ENCODE results near the gene AADACL2.

AADACL2 gene

GRCh38 chr3:151697496-151697895, 36.2 kb upstream of the AADACL2 start:
- no peak overlapping the region for H3K27ac ChIP-seq
- ChIA-PET POLR2A (ENCODE audit: low non-redundant PET) (no interaction called here), CTCF (no interaction called here)
- TF ChIP-seq, protein P1, sequence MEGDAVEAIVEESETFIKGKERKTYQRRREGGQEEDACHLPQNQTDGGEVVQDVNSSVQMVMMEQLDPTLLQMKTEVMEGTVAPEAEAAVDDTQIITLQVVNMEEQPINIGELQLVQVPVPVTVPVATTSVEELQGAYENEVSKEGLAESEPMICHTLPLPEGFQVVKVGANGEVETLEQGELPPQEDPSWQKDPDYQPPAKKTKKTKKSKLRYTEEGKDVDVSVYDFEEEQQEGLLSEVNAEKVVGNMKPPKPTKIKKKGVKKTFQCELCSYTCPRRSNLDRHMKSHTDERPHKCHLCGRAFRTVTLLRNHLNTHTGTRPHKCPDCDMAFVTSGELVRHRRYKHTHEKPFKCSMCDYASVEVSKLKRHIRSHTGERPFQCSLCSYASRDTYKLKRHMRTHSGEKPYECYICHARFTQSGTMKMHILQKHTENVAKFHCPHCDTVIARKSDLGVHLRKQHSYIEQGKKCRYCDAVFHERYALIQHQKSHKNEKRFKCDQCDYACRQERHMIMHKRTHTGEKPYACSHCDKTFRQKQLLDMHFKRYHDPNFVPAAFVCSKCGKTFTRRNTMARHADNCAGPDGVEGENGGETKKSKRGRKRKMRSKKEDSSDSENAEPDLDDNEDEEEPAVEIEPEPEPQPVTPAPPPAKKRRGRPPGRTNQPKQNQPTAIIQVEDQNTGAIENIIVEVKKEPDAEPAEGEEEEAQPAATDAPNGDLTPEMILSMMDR (conservative IDR thresholded peaks at IDR 0.05; ENCODE audit: low read depth), result no peak
- DNase-seq (ENCODE audit: low spot score), result no peak

DNA sequence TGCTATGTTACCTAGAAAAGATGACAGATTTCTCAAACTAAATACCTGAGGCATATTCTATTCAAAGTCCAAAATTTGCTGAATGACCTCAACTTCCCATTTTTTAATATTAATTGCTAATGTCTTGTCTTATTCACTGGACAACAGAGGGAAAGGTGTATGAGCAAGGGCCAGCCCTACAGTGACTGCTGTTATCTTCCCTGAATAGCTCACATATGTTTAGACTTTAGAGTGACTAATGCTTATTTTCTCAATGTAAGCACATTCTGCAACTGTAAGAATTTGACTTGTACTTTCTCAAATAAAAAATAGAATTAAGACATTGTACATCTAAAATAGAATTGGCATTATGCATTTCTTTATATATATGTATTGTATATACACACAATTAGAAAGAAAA, 26.5 kb upstream of the AADACL2 start:
- no peak overlapping the region for H3K27ac ChIP-seq
- POLR2A ChIA-PET (ENCODE audit: low non-redundant PET), result no interaction called here
- TF ChIP-seq, protein P1 (conservative IDR thresholded peaks at IDR 0.05; ENCODE audit: low read depth), result no peak
- no peak for DNase-seq (ENCODE audit: low spot score)
- CTCF ChIA-PET, result no interaction called here

- POLR2A ChIA-PET (ENCODE audit: low non-redundant PET), result no interaction called here
- DNase-seq (ENCODE audit: low spot score), result no peak
- H3K27ac ChIP-seq, result no peak overlapping the region
- CTCF ChIA-PET, result interaction anchor here (0.6 to 1.0 kb wide), 2 partner anchors 13 to 719 kb away, joined by 3 to 8 read pairs; no protein-coding TSS in a partner anchor
- TF ChIP-seq, protein P1 (conservative IDR thresholded peaks at IDR 0.05; ENCODE audit: low read depth), result no peak
Measured at GRCh38 chr3:151708868-151709267, 24.9 kb upstream of the AADACL2 start.

GRCh38 chr3:151709847-151710246, 23.9 kb upstream of the AADACL2 start:
- POLR2A ChIA-PET (ENCODE audit: low non-redundant PET), result no interaction called here
- CTCF ChIA-PET, result no interaction called here

DNA sequence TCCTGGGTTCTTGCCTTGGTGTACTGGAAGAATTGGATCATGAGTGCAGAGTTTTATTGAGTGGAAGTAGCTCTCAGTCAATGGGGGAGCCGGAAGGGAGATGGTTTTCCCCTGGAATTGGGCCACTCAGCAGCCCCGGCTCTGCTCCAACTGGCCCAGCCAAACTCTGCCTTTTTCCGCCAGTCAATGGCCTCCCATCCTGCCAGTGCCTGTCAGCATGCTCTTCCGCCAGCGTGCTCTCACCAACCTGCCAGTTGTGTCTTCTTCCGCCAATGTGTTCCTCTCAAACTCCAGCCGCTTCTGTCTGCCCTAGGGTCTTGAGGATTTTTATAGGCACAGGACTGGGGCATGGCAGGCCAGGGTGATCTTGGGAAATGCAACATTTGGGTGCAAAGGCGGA, 12.4 kb upstream of the AADACL2 start:
- ChIA-PET POLR2A (ENCODE audit: low non-redundant PET) (no interaction called here), CTCF (no interaction called here)
- no peak for DNase-seq (ENCODE audit: low spot score)
- H3K27ac ChIP-seq, result no peak overlapping the region
- TF ChIP-seq, protein P1 (conservative IDR thresholded peaks at IDR 0.05; ENCODE audit: low read depth), result no peak

More at GRCh38 chr3:151709847-151710246, 23.9 kb upstream of the AADACL2 start:
- TF ChIP-seq, protein P1 (conservative IDR thresholded peaks at IDR 0.05; ENCODE audit: low read depth), result no peak
- no peak overlapping the region for H3K27ac ChIP-seq
- no peak for DNase-seq (ENCODE audit: low spot score)

DNA sequence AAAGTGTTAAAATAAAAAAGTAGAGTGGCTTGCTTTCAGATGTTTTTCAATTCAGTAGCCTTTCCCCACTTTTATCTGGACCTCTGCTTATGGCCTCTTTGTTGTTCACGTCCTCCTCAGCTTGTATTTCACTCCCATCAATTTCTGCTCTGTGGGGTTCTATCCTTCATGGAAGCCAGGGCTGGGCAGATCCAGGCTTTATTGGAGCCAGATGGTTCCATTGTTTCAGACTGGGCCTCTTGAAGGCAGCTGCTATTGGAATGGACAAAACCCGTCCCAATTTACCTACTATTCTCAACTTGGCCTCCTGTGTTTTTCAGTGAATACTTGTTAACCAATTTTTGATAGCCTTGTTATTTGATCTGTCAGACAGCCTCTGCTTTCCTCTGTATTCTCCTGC, 10.9 kb upstream of the AADACL2 start:
- ChIA-PET POLR2A (ENCODE audit: low non-redundant PET) (no interaction called here), CTCF (interaction anchor here (0.7 kb wide), 2 partner anchors 90 to 283 kb away, joined by 3 read pairs; no protein-coding TSS in a partner anchor)
- TF ChIP-seq, protein P1 (conservative IDR thresholded peaks at IDR 0.05; ENCODE audit: low read depth), result no peak
- no peak for DNase-seq (ENCODE audit: low spot score)
- H3K27ac ChIP-seq, result no peak overlapping the region

Data from RWPE1 (cell line).